ENCODE measurements around the gene KATNA1. TPM values are rescaled to one million over a fixed set of nuclear protein-coding genes. Genes with fewer than 3 reads are reported as not detected.
A peak's percentile ranks its signal among the peaks of the same experiment; 100 is the strongest.

KATNA1 gene
- total RNA-seq: 10 to 100 TPM; 11.2 to 15.9 TPM

DNA sequence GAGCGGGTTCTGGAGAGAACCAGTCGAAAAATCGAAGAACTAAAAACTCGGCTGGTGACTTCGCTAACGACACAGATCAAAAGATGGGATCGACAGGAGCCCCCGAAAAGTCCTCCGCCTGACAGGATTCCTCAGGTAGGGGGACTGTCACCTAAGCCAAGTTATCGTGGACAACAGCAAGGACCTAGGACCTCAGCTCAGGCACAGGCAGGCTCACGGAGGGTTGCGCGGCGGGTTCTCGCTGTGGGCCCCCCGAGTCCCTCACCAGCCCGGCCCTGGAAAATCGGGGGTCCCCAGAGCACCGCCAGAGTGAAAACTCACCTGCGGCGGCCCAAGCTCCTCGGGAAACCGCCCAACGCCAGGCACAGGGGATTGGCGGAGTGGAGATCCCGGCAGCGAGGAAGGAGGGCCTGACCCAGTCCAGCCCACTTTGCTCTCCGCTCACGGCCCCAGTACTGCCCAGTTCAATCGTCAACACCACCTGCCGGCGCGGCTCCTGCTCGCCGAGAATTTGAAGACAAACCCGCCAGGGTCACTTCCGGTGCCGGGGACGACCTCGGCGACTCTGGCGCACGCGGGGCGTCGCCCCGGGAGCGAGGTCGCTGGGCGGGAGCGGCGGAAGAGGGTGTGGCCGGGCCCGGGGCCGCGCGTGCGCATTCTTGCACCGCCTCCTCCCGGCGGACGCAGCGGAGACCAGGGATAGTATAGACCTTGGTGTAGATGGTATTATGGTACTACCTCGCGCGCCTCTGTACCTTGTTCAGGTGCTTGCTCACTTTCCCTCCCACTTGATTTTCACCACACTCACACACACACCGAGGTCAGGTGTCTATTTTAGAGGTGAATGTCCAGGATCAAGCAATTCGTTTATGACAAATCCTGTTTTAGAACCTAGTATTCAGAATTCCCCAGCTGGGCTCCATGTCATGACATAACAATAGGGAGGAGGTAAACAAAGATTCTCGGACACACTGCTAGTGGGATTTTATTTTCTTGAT lies at the start of gene KATNA1:
Gene KATNA1, minus strand, starts transcription at position 567 of the 998 bp plus-strand sequence. CDS start 10,167 bp downstream, outside the sequence.
- no peaks in the 10 kb centered on the region for H3K9me3 ChIP-seq
- H3K27ac ChIP-seq: peak within 1 kb of the TSS; percentile 86 to 88
- no peaks in the 10 kb centered on the region for H3K36me3 ChIP-seq
- peak; percentile 83 for DNase-seq (ENCODE audit: low spot score)
- peak within 1 kb of the TSS; percentile 92 to 94 for H3K4me3 ChIP-seq
- H3K27me3 ChIP-seq: no peaks in the 10 kb centered on the region
- peak in 1 of 2 donors; percentile 41 for TF ChIP-seq CTCF (IDR thresholded peaks at IDR 0.05)
- peaks cover 0 to 9% of the 10 kb centered on the region in 2 donors for H3K4me1 ChIP-seq

DNA sequence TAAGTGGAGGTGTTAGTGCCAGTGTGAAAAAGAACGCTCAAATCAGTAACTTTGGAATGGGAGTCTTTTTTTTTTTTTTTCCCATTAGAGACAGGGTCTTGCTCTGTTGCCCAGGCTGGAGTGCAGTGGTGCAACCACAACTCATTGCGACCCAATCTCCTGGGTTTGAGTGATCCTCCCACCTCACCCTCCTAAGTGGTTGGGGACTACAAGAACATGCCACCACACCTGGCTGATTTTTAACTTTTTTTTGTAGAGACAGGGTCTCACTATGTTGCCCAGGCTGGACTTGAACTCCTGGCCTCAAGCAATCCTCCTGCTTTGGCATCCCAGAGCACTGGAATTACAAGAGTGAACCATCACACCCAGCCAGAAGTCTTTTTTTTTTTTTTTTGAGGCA lies 49.7 kb upstream of the KATNA1 start:
- H3K9me3 ChIP-seq: no peaks in the 10 kb centered on the region
- no peaks in the 10 kb centered on the region for H3K27me3 ChIP-seq
- no peak for DNase-seq (ENCODE audit: low spot score)
- H3K27ac ChIP-seq: no peak overlapping the region
- H3K4me1 ChIP-seq: peaks cover 0 to 10% of the 10 kb centered on the region in 2 donors
- H3K4me3 ChIP-seq: no peak overlapping the region
- TF ChIP-seq CTCF (IDR thresholded peaks at IDR 0.05): no peak
- H3K36me3 ChIP-seq: peaks cover 13% of the 10 kb centered on the region

GRCh38 chr6:149696901-149697300 lies 48.4 kb upstream of the KATNA1 start:
- H3K36me3 ChIP-seq: peaks cover 24% of the 10 kb centered on the region
- no peaks in the 10 kb centered on the region for H3K9me3 ChIP-seq
- no peak for TF ChIP-seq CTCF (IDR thresholded peaks at IDR 0.05)
- no peak overlapping the region for H3K27ac ChIP-seq
- peaks cover 0 to 10% of the 10 kb centered on the region in 2 donors for H3K4me1 ChIP-seq
- H3K4me3 ChIP-seq: no peak overlapping the region
- H3K27me3 ChIP-seq: no peaks in the 10 kb centered on the region
- DNase-seq (ENCODE audit: low spot score): no peak

- H3K27ac ChIP-seq: no peak overlapping the region
- no peaks in the 10 kb centered on the region for H3K9me3 ChIP-seq
- peaks cover 19% of the 10 kb centered on the region for H3K36me3 ChIP-seq
- TF ChIP-seq CTCF (IDR thresholded peaks at IDR 0.05): no peak
- H3K27me3 ChIP-seq: no peaks in the 10 kb centered on the region
- H3K4me3 ChIP-seq: no peak overlapping the region
- DNase-seq (ENCODE audit: low spot score): no peak
- no peaks in the 10 kb centered on the region for H3K4me1 ChIP-seq
Measured at GRCh38 chr6:149694921-149695320, 46.4 kb upstream of the KATNA1 start.

- H3K4me3 ChIP-seq: no peak overlapping the region
- no peak overlapping the region for H3K27ac ChIP-seq
- H3K27me3 ChIP-seq: no peaks in the 10 kb centered on the region
- H3K36me3 ChIP-seq: peaks cover 19% of the 10 kb centered on the region
- H3K9me3 ChIP-seq: no peaks in the 10 kb centered on the region
- no peak for DNase-seq (ENCODE audit: low spot score)
- peaks cover 0 to 9% of the 10 kb centered on the region in 2 donors for H3K4me1 ChIP-seq
- no peak for TF ChIP-seq CTCF (IDR thresholded peaks at IDR 0.05)
Measured at GRCh38 chr6:149691201-149691600, 42.7 kb upstream of the KATNA1 start.
